ENCODE measurements around the gene CA11. TPM values are rescaled to one million over a fixed set of nuclear protein-coding genes. Genes with fewer than 3 reads are reported as not detected.

Gene CA11
- total and polyA plus RNA-seq, 9 donors, result 6.2 to 22.1 (median 13.8) TPM

DNA sequence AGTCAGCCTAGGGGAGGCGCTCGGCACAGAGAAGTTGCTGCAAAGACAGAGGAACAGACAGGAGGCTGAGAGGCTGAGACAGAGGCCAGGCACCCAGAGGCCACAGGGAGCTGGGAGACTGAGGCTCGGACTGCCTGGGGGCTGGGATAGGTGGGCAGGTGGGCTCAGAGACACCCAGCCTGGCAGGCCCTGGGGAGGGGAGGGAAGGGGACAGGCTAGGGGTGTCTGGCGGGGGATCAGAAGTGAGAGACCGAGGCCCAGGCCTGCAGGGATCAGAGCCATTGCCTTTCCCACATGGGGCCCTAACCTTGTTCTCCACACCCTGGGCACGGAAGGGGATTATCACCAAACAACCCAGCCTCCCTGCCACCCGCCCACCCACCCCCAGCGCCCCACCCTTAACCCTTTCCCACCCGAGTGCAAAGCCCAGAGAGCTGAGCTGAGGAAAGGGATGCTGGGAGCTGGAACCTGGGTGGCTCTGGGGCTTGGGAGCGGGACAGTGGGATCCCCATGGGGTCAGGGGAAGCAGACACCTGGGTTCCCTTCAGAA is 25.5 kb upstream of the CA11 start:
- H3K4me3 ChIP-seq (ENCODE audit: low read length), result no peak overlapping the region
- WGBS (ENCODE audit: insufficient coverage), result 74% methylated on average over 4 of the region's 10 CpGs
- H3K9me3 ChIP-seq (replicated peaks; ENCODE audit: control insufficient read depth, low read depth, low read length), result no peaks in the 10 kb centered on the region
- peaks cover 41% of the 10 kb centered on the region for H3K4me1 ChIP-seq (ENCODE audit: control insufficient read depth, insufficient read depth, low read length)
- DNase-seq, result no peak
- peaks cover 2% of the 10 kb centered on the region for H3K27me3 ChIP-seq (ENCODE audit: control insufficient read depth, insufficient read depth, low read length)
- peak overlapping the region; percentile 75 for H3K27ac ChIP-seq (ENCODE audit: low read length)
- no peaks in the 10 kb centered on the region for H3K36me3 ChIP-seq (ENCODE audit: control insufficient read depth, insufficient read depth, low read length)

DNA sequence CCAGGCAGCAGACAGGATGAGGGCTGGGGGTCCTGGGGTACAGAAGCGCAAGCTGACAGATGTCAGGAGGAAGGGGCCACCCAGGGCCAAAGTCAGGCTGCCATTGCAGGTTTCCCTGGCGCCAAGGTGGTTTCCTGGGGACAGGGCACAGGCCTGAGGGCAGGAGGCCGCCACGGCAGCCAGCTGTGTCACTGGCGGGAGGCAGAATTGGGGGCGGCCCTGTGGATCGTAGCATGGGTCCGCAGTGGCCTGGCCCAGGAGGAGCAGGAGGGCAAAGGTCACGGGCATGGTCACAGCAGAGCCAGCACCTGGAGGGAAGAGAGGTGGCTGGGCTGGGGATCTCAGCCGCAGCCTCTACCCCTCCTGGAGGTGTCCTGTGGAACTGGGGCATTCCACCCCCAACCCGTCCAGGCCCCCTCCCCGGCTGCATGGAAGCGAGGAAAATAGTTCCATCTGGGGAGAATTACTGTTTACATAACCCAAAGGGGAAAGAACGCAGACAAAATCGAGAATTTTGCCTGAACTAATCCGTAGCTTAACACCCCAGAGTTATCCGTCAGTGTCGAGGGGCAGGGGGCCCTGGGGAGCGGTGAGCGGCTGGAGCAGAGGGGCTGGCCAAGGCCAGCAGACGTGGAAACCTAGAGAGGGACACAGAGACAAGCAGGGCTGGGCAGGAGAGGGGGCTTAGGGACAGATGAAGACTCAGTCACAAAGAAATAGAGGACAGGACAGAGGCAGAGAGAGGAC is 24.9 kb upstream of the CA11 start:
- peak; percentile 58 for DNase-seq
- Histone ChIP-seq H3K36me3 (ENCODE audit: control insufficient read depth, insufficient read depth, low read length) (no peaks in the 10 kb centered on the region), H3K9me3 (replicated peaks; ENCODE audit: control insufficient read depth, low read depth, low read length) (no peaks in the 10 kb centered on the region), H3K27me3 (ENCODE audit: control insufficient read depth, insufficient read depth, low read length) (peaks cover 2% of the 10 kb centered on the region), H3K27ac (ENCODE audit: low read length) (peak overlapping the region; percentile 79), H3K4me1 (ENCODE audit: control insufficient read depth, insufficient read depth, low read length) (peaks cover 38% of the 10 kb centered on the region), H3K4me3 (ENCODE audit: low read length) (no peak overlapping the region)
- WGBS (ENCODE audit: insufficient coverage), result 50% methylated on average over 13 of the region's 21 CpGs

DNA sequence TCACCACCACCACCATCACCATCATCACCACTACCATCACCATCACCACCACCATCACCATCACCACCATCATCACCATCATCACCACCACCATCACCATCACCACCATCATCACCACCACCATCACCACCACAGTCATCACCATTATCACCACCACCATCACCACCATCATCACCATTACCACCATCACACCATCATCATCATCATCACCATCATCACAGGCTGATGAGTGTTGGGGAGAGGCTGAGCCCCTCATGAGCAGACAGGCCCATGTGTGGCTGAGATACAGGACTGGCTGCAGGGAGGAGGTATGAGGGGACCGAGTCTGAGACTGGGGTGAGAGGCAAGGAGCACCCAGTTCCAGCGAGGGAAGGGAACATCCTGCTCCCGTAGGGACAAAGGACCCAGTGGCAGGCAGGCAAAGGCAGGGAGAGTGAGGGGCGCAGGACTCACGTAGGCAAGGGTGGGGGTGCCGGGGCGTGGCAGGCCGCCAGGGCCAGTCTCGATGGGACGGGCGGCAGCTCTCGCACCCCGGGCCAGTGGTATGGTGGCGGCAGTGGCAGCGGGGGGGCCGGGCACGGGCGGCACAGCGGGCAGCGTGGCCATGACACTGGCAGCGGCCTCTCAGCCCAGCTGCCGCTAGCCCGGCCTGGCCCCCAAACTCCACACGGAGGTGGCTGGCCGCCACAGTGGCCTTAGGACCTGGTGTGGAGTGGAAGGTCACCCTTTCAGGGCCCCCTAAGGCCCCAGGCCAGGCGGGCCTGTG is 24.1 kb upstream of the CA11 start:
- no peak overlapping the region for H3K4me3 ChIP-seq (ENCODE audit: low read length)
- peaks cover 2% of the 10 kb centered on the region for H3K27me3 ChIP-seq (ENCODE audit: control insufficient read depth, insufficient read depth, low read length)
- no peak for DNase-seq
- H3K4me1 ChIP-seq (ENCODE audit: control insufficient read depth, insufficient read depth, low read length), result peaks cover 31% of the 10 kb centered on the region
- H3K9me3 ChIP-seq (replicated peaks; ENCODE audit: control insufficient read depth, low read depth, low read length), result no peaks in the 10 kb centered on the region
- peak overlapping the region; percentile 79 for H3K27ac ChIP-seq (ENCODE audit: low read length)
- no peaks in the 10 kb centered on the region for H3K36me3 ChIP-seq (ENCODE audit: control insufficient read depth, insufficient read depth, low read length)
- WGBS (ENCODE audit: insufficient coverage), result 94% methylated on average over 23 of the region's 26 CpGs

DNA sequence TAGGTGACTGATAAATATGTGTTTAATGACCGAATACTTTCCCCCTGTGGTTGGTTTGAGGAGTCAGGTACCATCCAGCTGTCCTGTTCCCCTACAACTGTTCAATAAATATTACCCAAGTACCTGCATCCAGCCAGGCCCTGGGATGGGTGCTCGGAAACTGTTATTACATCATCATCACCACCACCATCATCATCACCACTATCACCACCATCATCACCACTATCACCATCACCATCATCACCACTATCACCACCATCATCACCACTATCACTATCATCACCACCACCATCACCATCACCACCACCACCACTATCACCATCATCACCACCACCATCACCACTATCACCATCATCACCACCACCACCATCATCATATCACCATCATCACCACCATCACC is 22.8 kb upstream of the CA11 start:
- 100% methylated on average over 1 of the region's 2 CpGs for WGBS (ENCODE audit: insufficient coverage)
- no peak for DNase-seq

DNA sequence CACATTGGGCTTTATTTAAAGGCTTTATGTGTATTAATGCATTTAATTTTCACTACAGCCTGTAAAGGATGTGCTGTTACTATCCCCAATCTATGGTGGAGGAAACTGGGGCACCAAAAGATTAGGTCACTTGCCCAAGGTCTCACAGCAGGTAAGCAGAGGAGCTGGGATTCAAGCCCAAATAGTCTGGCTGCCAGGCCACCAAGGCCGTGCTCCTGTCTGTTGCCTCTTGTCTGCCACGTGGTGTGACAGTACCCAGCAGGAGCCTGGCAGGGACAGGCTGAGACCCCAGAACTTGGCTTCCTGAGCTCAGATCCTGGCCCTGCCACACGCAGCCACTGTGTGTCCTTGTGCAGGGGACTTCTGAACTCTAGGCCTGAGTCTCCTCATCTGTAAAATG is 22.3 kb upstream of the CA11 start:
- Histone ChIP-seq H3K27ac (ENCODE audit: low read length) (no peak overlapping the region), H3K4me1 (ENCODE audit: control insufficient read depth, insufficient read depth, low read length) (peaks cover 28% of the 10 kb centered on the region), H3K27me3 (ENCODE audit: control insufficient read depth, insufficient read depth, low read length) (no peaks in the 10 kb centered on the region), H3K4me3 (ENCODE audit: low read length) (no peak overlapping the region), H3K9me3 (replicated peaks; ENCODE audit: control insufficient read depth, low read depth, low read length) (no peaks in the 10 kb centered on the region), H3K36me3 (ENCODE audit: control insufficient read depth, insufficient read depth, low read length) (no peaks in the 10 kb centered on the region)
- DNase-seq, result no peak
- WGBS (ENCODE audit: insufficient coverage), result 88% methylated on average over 3 of the region's 3 CpGs

More for the DNA sequence above, 22.8 kb upstream of the CA11 start:
- Histone ChIP-seq H3K27me3 (ENCODE audit: control insufficient read depth, insufficient read depth, low read length) (no peaks in the 10 kb centered on the region), H3K36me3 (ENCODE audit: control insufficient read depth, insufficient read depth, low read length) (no peaks in the 10 kb centered on the region), H3K9me3 (replicated peaks; ENCODE audit: control insufficient read depth, low read depth, low read length) (no peaks in the 10 kb centered on the region), H3K4me1 (ENCODE audit: control insufficient read depth, insufficient read depth, low read length) (peaks cover 28% of the 10 kb centered on the region), H3K4me3 (ENCODE audit: low read length) (no peak overlapping the region), H3K27ac (ENCODE audit: low read length) (no peak overlapping the region)

DNA sequence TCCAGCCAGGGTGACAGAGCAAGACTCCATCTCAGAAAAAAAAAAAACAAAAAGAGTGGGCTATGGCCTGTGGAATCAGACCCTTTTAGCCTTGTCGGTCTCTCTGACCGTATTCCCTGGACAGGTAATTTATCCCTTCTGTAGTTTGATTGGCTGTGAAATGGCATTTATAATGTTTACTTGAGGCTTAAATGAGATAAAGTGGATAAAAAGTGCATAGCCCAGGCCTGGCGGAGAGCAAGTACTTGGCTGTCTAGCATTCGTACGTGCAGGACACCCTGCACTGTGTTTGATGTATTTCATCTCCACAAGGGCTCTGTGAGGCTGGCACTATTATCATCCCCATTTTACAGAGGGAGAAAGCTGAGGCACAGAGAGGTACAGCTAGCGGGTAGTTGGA is 19.8 kb upstream of the CA11 start:
- Histone ChIP-seq H3K4me3 (ENCODE audit: low read length) (no peak overlapping the region), H3K27me3 (ENCODE audit: control insufficient read depth, insufficient read depth, low read length) (no peaks in the 10 kb centered on the region), H3K4me1 (ENCODE audit: control insufficient read depth, insufficient read depth, low read length) (peaks cover 11% of the 10 kb centered on the region), H3K36me3 (ENCODE audit: control insufficient read depth, insufficient read depth, low read length) (no peaks in the 10 kb centered on the region), H3K9me3 (replicated peaks; ENCODE audit: control insufficient read depth, low read depth, low read length) (no peaks in the 10 kb centered on the region), H3K27ac (ENCODE audit: low read length) (no peak overlapping the region)
- 84% methylated on average over 3 of the region's 6 CpGs for WGBS (ENCODE audit: insufficient coverage)
- no peak for DNase-seq

DNA sequence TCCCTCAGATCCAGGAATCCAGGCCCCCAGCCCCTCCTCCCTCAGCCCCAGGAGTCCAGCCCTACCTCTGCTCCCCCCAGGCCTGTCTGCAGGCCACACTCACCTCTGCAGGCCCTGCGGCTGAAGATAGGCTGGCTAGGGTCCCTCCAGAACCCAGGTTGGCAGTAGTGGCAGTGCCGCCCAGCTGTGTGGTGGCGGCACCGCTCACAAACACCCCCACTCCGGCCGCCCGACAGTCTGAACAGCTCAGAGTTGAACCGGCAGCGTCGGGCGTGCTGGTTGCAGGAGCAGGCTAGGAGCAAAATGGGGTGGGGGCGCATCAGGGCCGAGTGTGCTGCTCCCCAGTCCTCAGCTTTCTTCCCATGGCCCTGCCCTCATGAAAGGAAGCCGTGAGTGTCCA is 18.5 kb upstream of the CA11 start:
- no peak overlapping the region for H3K4me3 ChIP-seq (ENCODE audit: low read length)
- H3K9me3 ChIP-seq (replicated peaks; ENCODE audit: control insufficient read depth, low read depth, low read length), result no peaks in the 10 kb centered on the region
- no peaks in the 10 kb centered on the region for H3K36me3 ChIP-seq (ENCODE audit: control insufficient read depth, insufficient read depth, low read length)
- H3K27ac ChIP-seq (ENCODE audit: low read length), result no peak overlapping the region
- H3K27me3 ChIP-seq (ENCODE audit: control insufficient read depth, insufficient read depth, low read length), result no peaks in the 10 kb centered on the region
- peaks cover 7% of the 10 kb centered on the region for H3K4me1 ChIP-seq (ENCODE audit: control insufficient read depth, insufficient read depth, low read length)
- DNase-seq, result no peak
- 70% methylated on average over 8 of the region's 14 CpGs for whole genome bisulfite sequencing (ENCODE audit: insufficient coverage)

DNA sequence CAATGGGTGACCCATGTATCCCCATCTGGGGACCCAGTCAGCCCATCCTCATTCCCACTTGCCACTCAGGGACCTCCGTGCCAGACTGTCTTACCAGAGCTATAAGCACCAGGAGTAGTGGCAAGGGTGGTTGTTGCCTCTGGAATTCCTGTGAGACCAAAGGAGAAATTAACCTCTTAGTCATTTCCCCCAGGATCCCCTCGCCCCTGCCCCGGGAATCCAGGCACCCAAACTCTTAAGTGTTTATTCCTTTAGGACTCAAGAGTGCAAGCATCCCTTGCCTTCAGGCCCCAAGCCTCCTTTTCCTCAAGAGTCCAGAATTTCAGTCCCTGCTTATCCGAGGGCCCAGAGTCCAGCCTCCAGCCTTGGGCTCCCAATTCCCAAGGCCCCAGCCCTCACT is 17.7 kb upstream of the CA11 start:
- H3K27ac ChIP-seq (ENCODE audit: low read length), result no peak overlapping the region
- no peak overlapping the region for H3K4me3 ChIP-seq (ENCODE audit: low read length)
- no peak for DNase-seq
- peaks cover 7% of the 10 kb centered on the region for H3K4me1 ChIP-seq (ENCODE audit: control insufficient read depth, insufficient read depth, low read length)
- H3K9me3 ChIP-seq (replicated peaks; ENCODE audit: control insufficient read depth, low read depth, low read length), result no peaks in the 10 kb centered on the region
- no peaks in the 10 kb centered on the region for H3K27me3 ChIP-seq (ENCODE audit: control insufficient read depth, insufficient read depth, low read length)
- 84% methylated on average over 3 of the region's 4 CpGs for WGBS (ENCODE audit: insufficient coverage)
- H3K36me3 ChIP-seq (ENCODE audit: control insufficient read depth, insufficient read depth, low read length), result no peaks in the 10 kb centered on the region

DNA sequence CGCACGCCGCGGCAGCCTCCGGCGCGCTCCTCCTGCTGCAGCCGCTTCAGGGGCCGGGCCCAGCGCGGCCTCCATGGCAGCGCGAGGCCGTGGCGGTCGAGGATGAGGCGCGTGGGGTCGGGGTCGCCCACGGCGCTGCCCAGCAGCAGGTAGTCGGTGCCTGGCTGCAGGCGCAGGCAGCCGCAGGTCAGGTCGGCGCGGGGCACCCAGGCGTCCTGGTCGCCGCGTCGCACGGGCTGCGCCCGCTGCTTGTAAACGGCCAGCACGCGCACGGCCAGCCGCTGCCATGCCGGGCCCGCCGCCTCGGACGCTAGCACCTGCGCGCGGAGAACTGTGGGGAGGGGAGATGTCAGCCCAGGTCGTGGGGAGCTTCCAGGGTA is 15.7 kb upstream of the CA11 start:
- no peaks in the 10 kb centered on the region for H3K27me3 ChIP-seq (ENCODE audit: control insufficient read depth, insufficient read depth, low read length)
- H3K9me3 ChIP-seq (replicated peaks; ENCODE audit: control insufficient read depth, low read depth, low read length), result no peaks in the 10 kb centered on the region
- H3K4me3 ChIP-seq (ENCODE audit: low read length), result no peak overlapping the region
- no peak for DNase-seq
- no peak overlapping the region for H3K27ac ChIP-seq (ENCODE audit: low read length)
- WGBS (ENCODE audit: insufficient coverage), result 93% methylated on average over 50 of the region's 50 CpGs
- peaks cover 13% of the 10 kb centered on the region for H3K4me1 ChIP-seq (ENCODE audit: control insufficient read depth, insufficient read depth, low read length)
- no peaks in the 10 kb centered on the region for H3K36me3 ChIP-seq (ENCODE audit: control insufficient read depth, insufficient read depth, low read length)
